Thoracic aorta endothelial cell (primary cell): ENCODE results near the gene AGTRAP. TPM values are rescaled to one million over a fixed set of nuclear protein-coding genes. Genes with fewer than 3 reads are reported as not detected.

Experiments
- total RNA-seq: library from RNA; depleted of rRNA; stranded (reverse); fragments of >200 nt; gene quantifications from 2 replicates; pipeline ENCODE4 v1.2.3, GENCODE V29; 2012

AGTRAP gene
- 31.9 and 46.9 TPM in 2 replicates for total RNA-seq

GRCh38 chr1:11735854-11736745, at the start of gene AGTRAP:
Gene AGTRAP (plus strand): TSS chr1:11736136. CDS start chr1:11736209, 73 bp downstream.

DNA sequence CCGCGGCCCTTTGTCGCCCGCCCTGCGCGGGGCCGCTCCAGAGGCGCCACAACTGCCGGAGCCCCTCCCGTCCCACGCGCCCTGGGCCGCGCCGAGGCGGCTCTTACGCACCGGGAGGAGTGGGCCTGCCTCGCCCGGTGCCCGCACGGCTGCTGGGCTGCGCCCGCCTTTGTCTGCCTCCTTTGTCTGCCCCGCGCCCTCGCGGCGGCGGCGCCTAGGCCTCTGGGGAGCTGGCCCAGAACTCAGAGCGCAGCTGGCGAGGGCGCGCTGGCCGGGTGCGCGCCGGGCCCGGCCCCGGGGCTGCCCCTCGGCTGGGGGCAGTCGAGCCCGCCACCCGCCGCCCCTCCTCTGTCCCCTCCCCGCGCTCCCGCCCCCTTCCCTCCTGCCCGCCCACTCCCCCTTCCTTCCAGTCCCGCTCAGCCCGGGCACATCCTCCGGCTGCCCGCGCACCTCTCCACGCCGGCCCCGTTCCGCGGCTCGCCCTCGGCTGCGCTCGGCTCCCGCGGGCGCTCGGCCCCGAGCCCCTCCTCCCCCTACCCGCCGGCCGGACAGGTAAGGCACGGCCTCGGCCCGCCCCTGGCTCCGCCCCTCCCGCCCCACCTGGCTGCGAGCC, 44.5 kb upstream of the AGTRAP start, which contains the start of gene DRAXIN:
TSS of gene DRAXIN (plus strand) at position 409 of the 613 bp plus-strand sequence. CDS start 14,549 bp downstream, outside the sequence.

DNA sequence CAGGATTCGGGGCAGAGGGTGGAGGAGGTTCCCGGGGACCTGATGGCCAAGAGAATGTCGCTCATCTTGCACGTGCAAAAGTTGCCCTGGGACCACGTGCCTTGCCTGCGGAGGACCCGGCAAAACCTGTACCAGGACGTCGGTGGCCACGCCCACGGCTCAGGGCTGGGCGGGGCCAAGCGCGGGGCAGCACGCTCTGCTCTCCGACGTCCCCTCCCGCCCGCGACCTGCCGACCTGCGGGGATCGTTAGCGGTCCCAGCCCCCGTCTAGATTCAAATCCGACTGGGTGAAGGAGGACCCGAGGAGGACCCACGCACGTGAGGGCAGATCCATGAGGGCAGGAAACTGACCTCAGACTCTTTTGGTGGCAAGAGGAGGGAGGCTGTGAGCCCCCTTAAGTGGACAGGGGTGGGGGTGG, 26.1 kb downstream of the AGTRAP start, which contains the start of gene C1orf167:
TSS of gene C1orf167 (plus strand) at position 206 of the 419 bp plus-strand sequence. CDS start 2,208 bp downstream, outside the sequence.

Other genes starting within 250 kb of the AGTRAP start
- 0.40 and 0.50 TPM in 2 replicates for gene FBXO2, start 81.7 kb upstream of the AGTRAP start, total RNA-seq
- gene FBXO44, start 81.3 kb upstream of the AGTRAP start, total RNA-seq, result 5.2 and 8.4 TPM in 2 replicates
- 1.3 and 2.2 TPM in 2 replicates for gene FBXO6, start 71.9 kb upstream of the AGTRAP start, total RNA-seq
- gene MAD2L2, start 55.0 kb upstream of the AGTRAP start, total RNA-seq, result 24.2 and 27.4 TPM in 2 replicates
- gene DRAXIN, start 44.4 kb upstream of the AGTRAP start, total RNA-seq, result 0.50 and 0.93 TPM in 2 replicates
- 0.29 TPM in 1 of 2 replicates, not detected in the other for gene C1orf167, start 26.1 kb downstream of the AGTRAP start, total RNA-seq
- gene MTHFR, start 69.8 kb downstream of the AGTRAP start, total RNA-seq, result 20.7 and 21.7 TPM in 2 replicates
- gene CLCN6, start 70.1 kb downstream of the AGTRAP start, total RNA-seq, result 15.4 and 22.4 TPM in 2 replicates
- gene NPPA, start 111.6 kb downstream of the AGTRAP start, total RNA-seq, result not detected in 2 replicates
- gene NPPB, start 122.8 kb downstream of the AGTRAP start, total RNA-seq, result not detected in 2 replicates
- gene KIAA2013, start 190.3 kb downstream of the AGTRAP start, total RNA-seq, result 71.8 and 77.6 TPM in 2 replicates
- gene PLOD1, start 198.6 kb downstream of the AGTRAP start, total RNA-seq, result 260 and 302 TPM in 2 replicates
- 68.8 and 72.4 TPM in 2 replicates for gene MFN2, start 244.3 kb downstream of the AGTRAP start, total RNA-seq